ENCODE data around the gene ZIC4. TPM values are rescaled to one million over a fixed set of nuclear protein-coding genes. Genes with fewer than 3 reads are reported as not detected.

Gene ZIC4
- total RNA-seq, 2 experiments from 2014 or later, result not detected

- DNase-seq (no peak), ATAC-seq (ENCODE audit: poor library complexity) (no peak)
- H3K27ac ChIP-seq (ENCODE audit: low read depth in 1 of 2, low read length in 2 of 2), result no peak overlapping the region
- H3K27ac Mint-ChIP-seq, result no peak overlapping the region
- H3K36me3 ChIP-seq (ENCODE audit: insufficient read depth, low read length), result no peaks in the 10 kb centered on the region
- ChIA-PET CTCF (no interaction called here), POLR2A (no interaction called here)
- H3K4me1 ChIP-seq (ENCODE audit: insufficient read depth, low read length), result no peaks in the 10 kb centered on the region
- no peaks in the 10 kb centered on the region for H3K4me1 Mint-ChIP-seq (ENCODE audit: low read depth)
- intact Hi-C loops (cut with DNase I, micrococcal nuclease), result no loop called here
- peaks cover 3% of the 10 kb centered on the region for H3K9me3 Mint-ChIP-seq
- peaks cover 92% of the 10 kb centered on the region for H3K27me3 Mint-ChIP-seq
- no peak overlapping the region for H3K4me3 Mint-ChIP-seq
- no peak for TF ChIP-seq CTCF (IDR thresholded peaks at IDR 0.05)
- H3K9me3 ChIP-seq (ENCODE audit: control insufficient read depth in 1 of 2, insufficient read depth in 1 of 2, low read length in 2 of 2), result peaks cover 11 to 64% of the 10 kb centered on the region in 2 experiments
- H3K4me3 ChIP-seq (ENCODE audit: low read length), result no peak overlapping the region
- no peaks in the 10 kb centered on the region for H3K36me3 Mint-ChIP-seq (ENCODE audit: low read depth)
- peaks cover 85 to 93% of the 10 kb centered on the region in 2 experiments for H3K27me3 ChIP-seq (ENCODE audit: control insufficient read depth in 1 of 2, insufficient read depth in 2 of 2, low read length in 2 of 2)
These were observed 15.5 kb downstream of the ZIC4 start for GRCh38 chr3:147390589-147391569.

- no peak overlapping the region for H3K4me3 ChIP-seq (ENCODE audit: low read length)
- Mint-ChIP-seq H3K27ac (no peak overlapping the region), H3K27me3 (peaks cover 92% of the 10 kb centered on the region), H3K9me3 (peaks cover 3% of the 10 kb centered on the region), H3K36me3 (ENCODE audit: low read depth) (no peaks in the 10 kb centered on the region), H3K4me1 (ENCODE audit: low read depth) (no peaks in the 10 kb centered on the region), H3K4me3 (no peak overlapping the region)
- POLR2A ChIA-PET, result no interaction called here
- no peak overlapping the region for H3K27ac ChIP-seq (ENCODE audit: low read depth in 1 of 2, low read length in 2 of 2)
- no peak for TF ChIP-seq CTCF (IDR thresholded peaks at IDR 0.05)
- H3K27me3 ChIP-seq (ENCODE audit: control insufficient read depth in 1 of 2, insufficient read depth in 2 of 2, low read length in 2 of 2), result peaks cover 81 to 93% of the 10 kb centered on the region in 2 experiments
- no peak for DNase-seq
- peaks cover 5 to 66% of the 10 kb centered on the region in 2 experiments for H3K9me3 ChIP-seq (ENCODE audit: control insufficient read depth in 1 of 2, insufficient read depth in 1 of 2, low read length in 2 of 2)
- CTCF ChIA-PET, result no interaction called here
- ATAC-seq (ENCODE audit: poor library complexity), result no peak
- intact Hi-C loops (cut with DNase I, micrococcal nuclease), result no loop called here
- no peaks in the 10 kb centered on the region for H3K36me3 ChIP-seq (ENCODE audit: insufficient read depth, low read length)
- H3K4me1 ChIP-seq (ENCODE audit: insufficient read depth, low read length), result no peaks in the 10 kb centered on the region
These were observed 16.6 kb downstream of the ZIC4 start for GRCh38 chr3:147389717-147390116.

- no peak overlapping the region for H3K27ac Mint-ChIP-seq
- Histone ChIP-seq H3K27ac (ENCODE audit: low read depth in 1 of 2, low read length in 2 of 2) (no peak overlapping the region), H3K9me3 (ENCODE audit: control insufficient read depth in 1 of 2, insufficient read depth in 1 of 2, low read length in 2 of 2) (peaks cover 5 to 63% of the 10 kb centered on the region in 2 experiments), H3K36me3 (ENCODE audit: insufficient read depth, low read length) (no peaks in the 10 kb centered on the region), H3K4me1 (ENCODE audit: insufficient read depth, low read length) (no peaks in the 10 kb centered on the region), H3K27me3 (ENCODE audit: control insufficient read depth in 1 of 2, insufficient read depth in 2 of 2, low read length in 2 of 2) (peaks cover 79 to 93% of the 10 kb centered on the region in 2 experiments), H3K4me3 (ENCODE audit: low read length) (no peak overlapping the region)
- DNase-seq (no peak), ATAC-seq (ENCODE audit: poor library complexity) (no peak)
- no peak overlapping the region for H3K4me3 Mint-ChIP-seq
- POLR2A ChIA-PET, result no interaction called here
- intact Hi-C loops (cut with DNase I, micrococcal nuclease), result no loop called here
- CTCF ChIA-PET, result no interaction called here
- H3K9me3 Mint-ChIP-seq, result peaks cover 3% of the 10 kb centered on the region
- H3K27me3 Mint-ChIP-seq, result peaks cover 92% of the 10 kb centered on the region
- no peaks in the 10 kb centered on the region for H3K36me3 Mint-ChIP-seq (ENCODE audit: low read depth)
- TF ChIP-seq CTCF (IDR thresholded peaks at IDR 0.05), result no peak
- H3K4me1 Mint-ChIP-seq (ENCODE audit: low read depth), result no peaks in the 10 kb centered on the region
These were observed 17.4 kb downstream of the ZIC4 start for GRCh38 chr3:147388700-147389580.
